ENCODE data around the gene GIPC3.

The GIPC3 gene

DNA sequence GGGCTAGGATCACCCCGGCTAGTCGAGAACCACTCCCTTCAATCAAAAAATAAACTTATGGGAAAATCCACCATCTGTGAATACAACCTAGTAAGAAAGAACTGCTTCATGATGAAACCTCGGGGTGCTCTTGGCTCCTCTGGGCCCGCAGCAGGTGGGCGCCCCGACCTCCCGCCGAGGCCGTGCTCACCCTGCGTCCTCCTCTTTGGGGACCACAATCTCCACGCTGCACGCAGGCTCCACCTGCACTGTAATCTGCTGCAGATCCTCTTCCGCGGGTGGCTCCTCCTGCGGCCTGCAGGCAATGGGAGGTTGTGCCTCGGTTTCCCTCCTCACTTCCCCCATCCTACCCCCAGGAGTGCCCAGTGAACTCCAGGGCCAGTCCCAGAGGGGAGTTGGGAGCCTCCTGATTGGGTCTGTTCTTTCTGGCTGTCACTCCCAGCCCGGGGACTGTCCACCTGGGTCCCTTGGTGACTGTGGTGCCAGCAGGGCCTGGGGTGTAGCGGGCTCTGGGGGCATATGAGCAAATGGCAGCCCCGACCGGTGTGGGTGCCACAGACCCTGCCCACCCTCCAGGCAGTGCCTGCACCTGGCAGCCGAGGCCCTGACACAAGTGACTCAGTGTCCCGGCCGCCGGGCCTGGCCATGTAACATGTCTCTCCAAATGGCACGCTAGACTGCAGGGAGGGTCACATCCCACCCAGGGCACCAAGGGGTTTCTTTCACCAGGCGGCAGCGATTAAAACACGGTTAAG, 56.4 kb downstream of the GIPC3 start:
- DNase-seq = no peak

DNA sequence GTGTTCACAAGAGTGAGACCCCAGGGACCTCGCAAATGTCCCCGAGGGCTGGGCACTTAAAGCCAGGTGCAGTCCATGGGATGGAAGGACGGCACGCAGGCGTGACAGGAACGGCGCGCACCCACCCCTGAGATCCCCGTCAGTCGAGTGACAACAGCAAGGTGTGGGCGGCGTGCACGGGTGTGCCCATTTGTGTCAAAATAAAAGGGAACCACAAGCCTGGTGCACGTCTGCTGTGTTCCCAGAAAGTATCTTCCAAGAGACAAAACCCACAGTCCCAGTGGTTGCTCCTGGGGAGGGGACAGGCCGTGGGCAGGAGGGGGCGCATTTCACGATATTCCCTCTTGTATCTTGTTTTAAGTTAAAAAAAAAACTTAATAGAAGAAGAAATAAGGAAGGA, 57.0 kb downstream of the GIPC3 start:
- no peak for DNase-seq
